Measurements from ENCODE around the gene ZNF333. TPM values are rescaled to one million over a fixed set of nuclear protein-coding genes. Genes with fewer than 3 reads are reported as not detected.
"Not testable (repeated sequence)": the region's sequence is repeated elsewhere in the genome, so short reads cannot be mapped to it uniquely, and the experiment has no call there.

Gene ZNF333
- total and polyA plus RNA-seq, 4 donors: 10.7 to 28.1 (median 16.6) TPM

DNA sequence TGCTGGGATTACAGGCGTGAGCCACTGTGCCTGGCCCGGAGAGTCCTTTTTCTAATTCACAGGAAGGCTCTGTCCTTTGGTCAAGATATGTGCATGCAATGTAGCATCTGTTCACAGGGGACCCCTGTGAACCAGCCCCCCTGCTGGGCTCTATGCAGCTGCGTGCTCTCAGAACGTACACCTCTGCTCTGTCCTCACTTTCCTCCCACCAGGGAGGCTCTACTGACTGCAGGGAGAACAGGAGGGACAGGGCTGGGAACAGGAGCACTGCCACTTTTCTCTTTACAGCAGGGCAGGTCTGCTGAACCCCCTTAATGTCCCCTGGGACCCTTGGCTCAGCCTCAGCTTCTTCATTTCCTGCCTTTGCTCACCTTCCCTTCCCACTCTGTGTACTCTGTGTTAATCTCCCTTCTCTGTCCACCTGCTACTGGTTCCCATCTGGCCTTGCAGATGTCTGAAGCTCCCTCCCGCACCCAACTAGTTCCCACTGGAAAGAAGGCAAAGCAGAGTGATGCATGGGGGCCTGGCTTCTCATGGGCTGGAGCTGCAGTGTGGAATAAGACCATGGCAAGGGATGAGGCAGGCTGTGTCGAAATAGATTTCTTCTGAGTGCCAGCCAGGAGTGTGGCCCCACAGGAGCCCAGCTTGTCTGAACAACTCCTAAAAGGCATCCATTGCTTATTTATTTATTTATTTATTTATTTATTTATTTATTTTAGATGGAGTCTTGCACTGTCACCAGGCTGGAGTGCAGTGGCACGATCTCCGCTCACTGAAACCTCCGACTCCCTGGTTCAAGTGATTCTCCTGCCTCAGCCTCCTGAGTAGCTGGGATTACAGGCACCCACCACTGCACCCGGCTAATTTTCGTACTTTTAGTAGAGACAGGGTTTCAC lies 81.3 kb downstream of the ZNF333 start:
- H3K4me3 ChIP-seq: no peak overlapping the region
- WGBS, 2 donors: 82 to 87% methylated on average over 11 of the region's 11 CpGs
- ATAC-seq (ENCODE audit: insufficient read depth, low FRiP score) (no peak), DNase-seq (no peak)
- peaks cover 0 to 5% (median 2%) of the 10 kb centered on the region in 3 donors for H3K27me3 ChIP-seq (ENCODE audit: control insufficient read depth in 3 of 3, insufficient read depth in 3 of 3, low read length in 2 of 3)
- TF ChIP-seq CTCF (IDR thresholded peaks at IDR 0.05; ENCODE audit: control extremely low read depth, extremely low read depth): no peak
- H3K4me1 ChIP-seq (ENCODE audit: control insufficient read depth in 5 of 5, insufficient read depth in 5 of 5, low read length in 5 of 5): peaks cover 0 to 3% (median 0%) of the 10 kb centered on the region in 5 donors
- no peak overlapping the region for H3K9ac ChIP-seq (ENCODE audit: insufficient read depth in 1 of 2, low read length in 2 of 2)
- H3K9me3 ChIP-seq (ENCODE audit: control insufficient read depth in 4 of 4, insufficient read depth in 3 of 4, low read length in 3 of 4): peaks cover 0 to 8% (median 0%) of the 10 kb centered on the region in 4 donors
- H3K36me3 ChIP-seq (ENCODE audit: control insufficient read depth in 4 of 4, insufficient read depth in 4 of 4, low read length in 4 of 4): no peaks in the 10 kb centered on the region
- H3K27ac ChIP-seq (ENCODE audit: low read depth in 1 of 2, low read length in 1 of 2): no peak overlapping the region

GRCh38 chr19:14772467-14772866 lies 82.6 kb downstream of the ZNF333 start:
- Histone ChIP-seq H3K4me1 (ENCODE audit: control insufficient read depth in 5 of 5, insufficient read depth in 5 of 5, low read length in 5 of 5) (peaks cover 0 to 7% (median 0%) of the 10 kb centered on the region in 5 donors), H3K27ac (ENCODE audit: low read depth in 1 of 2, low read length in 1 of 2) (no peak overlapping the region), H3K9ac (ENCODE audit: insufficient read depth in 1 of 2, low read length in 2 of 2) (no peak overlapping the region), H3K27me3 (ENCODE audit: control insufficient read depth in 3 of 3, insufficient read depth in 3 of 3, low read length in 2 of 3) (peaks cover 0 to 5% (median 2%) of the 10 kb centered on the region in 3 donors), H3K36me3 (ENCODE audit: control insufficient read depth in 4 of 4, insufficient read depth in 4 of 4, low read length in 4 of 4) (no peaks in the 10 kb centered on the region), H3K9me3 (ENCODE audit: control insufficient read depth in 4 of 4, insufficient read depth in 3 of 4, low read length in 3 of 4) (peaks cover 0 to 11% (median 0%) of the 10 kb centered on the region in 4 donors), H3K4me3 (no peak overlapping the region)
- DNase-seq (no peak), ATAC-seq (ENCODE audit: insufficient read depth, low FRiP score) (no peak)
- no peak for TF ChIP-seq CTCF (IDR thresholded peaks at IDR 0.05; ENCODE audit: control extremely low read depth, extremely low read depth)
- WGBS, 2 donors: 83 to 92% methylated on average over 8 of the region's 8 CpGs

- Histone ChIP-seq H3K9me3 (ENCODE audit: control insufficient read depth in 4 of 4, insufficient read depth in 3 of 4, low read length in 3 of 4) (peaks cover 0 to 11% (median 0%) of the 10 kb centered on the region in 4 donors), H3K4me3 (no peak overlapping the region), H3K27me3 (ENCODE audit: control insufficient read depth in 3 of 3, insufficient read depth in 3 of 3, low read length in 2 of 3) (peaks cover 0 to 5% (median 2%) of the 10 kb centered on the region in 3 donors), H3K36me3 (ENCODE audit: control insufficient read depth in 4 of 4, insufficient read depth in 4 of 4, low read length in 4 of 4) (no peaks in the 10 kb centered on the region), H3K9ac (ENCODE audit: insufficient read depth in 1 of 2, low read length in 2 of 2) (no peak overlapping the region), H3K4me1 (ENCODE audit: control insufficient read depth in 5 of 5, insufficient read depth in 5 of 5, low read length in 5 of 5) (peaks cover 0 to 7% (median 0%) of the 10 kb centered on the region in 5 donors), H3K27ac (ENCODE audit: low read depth in 1 of 2, low read length in 1 of 2) (no peak overlapping the region)
- 91 to 93% methylated on average over 6 to 7 of the region's 7 CpGs for WGBS, 2 donors
- ATAC-seq (ENCODE audit: insufficient read depth, low FRiP score): no peak
- TF ChIP-seq CTCF (IDR thresholded peaks at IDR 0.05; ENCODE audit: control extremely low read depth, extremely low read depth): no peak
- no peak for DNase-seq
Observed at GRCh38 chr19:14772995-14773394, 83.1 kb downstream of the ZNF333 start.

DNA sequence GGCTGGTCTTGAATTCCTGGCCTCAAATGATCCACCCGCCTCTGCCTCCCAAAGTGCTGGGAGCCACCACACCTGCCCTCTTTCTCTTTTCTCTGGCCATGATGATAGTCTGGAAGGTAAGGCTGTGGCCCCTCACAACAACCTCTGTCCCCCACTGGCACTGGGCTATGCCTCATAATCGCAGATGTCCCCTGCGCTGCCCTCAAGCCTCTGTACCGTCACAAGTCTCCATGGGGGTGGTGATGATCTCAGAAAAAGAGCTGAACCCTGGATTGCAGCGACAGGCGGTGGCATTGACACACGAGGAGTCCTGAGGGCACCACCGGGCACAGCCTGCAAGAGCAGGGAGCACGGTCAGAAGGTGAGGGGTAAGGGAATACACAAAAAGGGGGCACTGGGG lies 83.9 kb downstream of the ZNF333 start:
- not testable (repeated sequence) for H3K27ac ChIP-seq (ENCODE audit: low read depth in 1 of 2, low read length in 1 of 2); ATAC-seq (ENCODE audit: insufficient read depth, low FRiP score); H3K4me3 ChIP-seq; H3K27me3 ChIP-seq (ENCODE audit: control insufficient read depth in 3 of 3, insufficient read depth in 3 of 3, low read length in 2 of 3); H3K9me3 ChIP-seq (ENCODE audit: control insufficient read depth in 4 of 4, insufficient read depth in 3 of 4, low read length in 3 of 4); H3K4me1 ChIP-seq (ENCODE audit: control insufficient read depth in 5 of 5, insufficient read depth in 5 of 5, low read length in 5 of 5); H3K9ac ChIP-seq (ENCODE audit: insufficient read depth in 1 of 2, low read length in 2 of 2); H3K36me3 ChIP-seq (ENCODE audit: control insufficient read depth in 4 of 4, insufficient read depth in 4 of 4, low read length in 4 of 4); DNase-seq
- WGBS, 2 donors: 70 to 85% methylated on average over 8 to 9 of the region's 9 CpGs

All from lung (tissue), 12 donors.